ENCODE measurements around the gene PEX26. TPM values are rescaled to one million over a fixed set of nuclear protein-coding genes. Genes with fewer than 3 reads are reported as not detected.

The PEX26 gene
- total RNA-seq, 2 donors from 2014 or later = 11.9 to 57.0 TPM

DNA sequence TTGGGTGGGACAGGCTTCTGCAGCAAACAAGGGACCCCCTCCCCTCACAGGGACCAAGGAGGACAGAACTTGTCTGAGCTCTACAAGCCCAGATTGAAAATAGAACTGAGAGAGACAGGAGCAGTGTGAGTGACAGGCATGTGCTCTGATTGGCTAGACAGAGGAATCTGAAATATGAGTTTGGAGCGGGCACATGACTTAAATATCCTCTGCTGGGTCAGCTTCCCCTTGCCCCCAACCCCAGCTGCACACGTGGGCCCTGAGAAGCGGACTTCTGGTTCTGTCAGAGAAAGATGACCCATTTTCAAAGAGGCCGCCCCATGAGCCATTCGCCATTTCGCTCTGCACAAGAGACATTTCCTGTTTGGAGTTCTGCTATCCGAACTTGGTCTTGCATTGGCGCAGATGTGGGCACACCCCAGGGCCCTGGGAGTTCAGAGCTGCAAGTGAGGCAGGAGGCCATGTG lies 38.1 kb downstream of the PEX26 start:
- ATAC-seq (no peak), DNase-seq (no peak)
- Histone ChIP-seq H3K27me3 (no peaks in the 10 kb centered on the region), H3K4me1 (peaks cover 8% of the 10 kb centered on the region), H3K4me3 (no peak overlapping the region), H3K36me3 (replicated peaks in 1 of 2; ENCODE audit: insufficient read depth in 1 of 2, low read depth in 2 of 2) (no peaks in the 10 kb centered on the region), H3K27ac (no peak overlapping the region), H3K9me3 (no peaks in the 10 kb centered on the region)
- intact Hi-C loops (cut with DNase I) = no loop called here
- 74 to 96% methylated on average over 7 to 8 of the region's 8 CpGs for WGBS, 2 donors
- TF ChIP-seq, protein P1, sequence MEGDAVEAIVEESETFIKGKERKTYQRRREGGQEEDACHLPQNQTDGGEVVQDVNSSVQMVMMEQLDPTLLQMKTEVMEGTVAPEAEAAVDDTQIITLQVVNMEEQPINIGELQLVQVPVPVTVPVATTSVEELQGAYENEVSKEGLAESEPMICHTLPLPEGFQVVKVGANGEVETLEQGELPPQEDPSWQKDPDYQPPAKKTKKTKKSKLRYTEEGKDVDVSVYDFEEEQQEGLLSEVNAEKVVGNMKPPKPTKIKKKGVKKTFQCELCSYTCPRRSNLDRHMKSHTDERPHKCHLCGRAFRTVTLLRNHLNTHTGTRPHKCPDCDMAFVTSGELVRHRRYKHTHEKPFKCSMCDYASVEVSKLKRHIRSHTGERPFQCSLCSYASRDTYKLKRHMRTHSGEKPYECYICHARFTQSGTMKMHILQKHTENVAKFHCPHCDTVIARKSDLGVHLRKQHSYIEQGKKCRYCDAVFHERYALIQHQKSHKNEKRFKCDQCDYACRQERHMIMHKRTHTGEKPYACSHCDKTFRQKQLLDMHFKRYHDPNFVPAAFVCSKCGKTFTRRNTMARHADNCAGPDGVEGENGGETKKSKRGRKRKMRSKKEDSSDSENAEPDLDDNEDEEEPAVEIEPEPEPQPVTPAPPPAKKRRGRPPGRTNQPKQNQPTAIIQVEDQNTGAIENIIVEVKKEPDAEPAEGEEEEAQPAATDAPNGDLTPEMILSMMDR (IDR thresholded peaks at IDR 0.05) = no peak
- no peak for TF ChIP-seq POLR2A (IDR thresholded peaks at IDR 0.05)

DNA sequence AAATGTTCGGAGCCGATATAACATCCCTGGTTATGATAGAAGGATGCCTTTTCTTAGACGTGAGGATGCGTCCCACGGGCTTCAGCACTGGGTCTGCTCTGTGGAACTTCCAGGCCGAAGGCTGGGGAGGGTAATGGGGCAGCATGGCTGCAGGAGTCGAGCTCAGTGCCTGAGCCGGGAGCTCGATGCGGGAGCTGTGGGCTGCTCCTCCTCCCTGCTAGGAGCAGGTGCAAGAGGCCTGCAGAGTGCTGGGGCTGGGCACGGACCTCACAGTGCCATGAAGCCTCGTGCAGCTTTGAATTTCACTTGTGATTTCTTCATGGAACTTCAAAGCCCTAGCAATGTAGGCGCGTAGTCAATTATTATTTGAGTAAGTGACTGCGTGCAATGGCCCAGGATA lies 38.8 kb downstream of the PEX26 start:
- Histone ChIP-seq H3K27me3 (no peaks in the 10 kb centered on the region), H3K36me3 (replicated peaks in 1 of 2; ENCODE audit: insufficient read depth in 1 of 2, low read depth in 2 of 2) (no peaks in the 10 kb centered on the region), H3K9me3 (no peaks in the 10 kb centered on the region), H3K4me1 (peaks cover 2% of the 10 kb centered on the region), H3K4me3 (no peak overlapping the region), H3K27ac (no peak overlapping the region)
- TF ChIP-seq POLR2A (IDR thresholded peaks at IDR 0.05) = no peak
- TF ChIP-seq, protein P1 (IDR thresholded peaks at IDR 0.05) = no peak
- no peak for DNase-seq
- 89 to 90% methylated on average over 6 to 15 of the region's 15 CpGs for WGBS, 2 donors
- no peak for ATAC-seq
- intact Hi-C loops (cut with DNase I) = no loop called here

DNA sequence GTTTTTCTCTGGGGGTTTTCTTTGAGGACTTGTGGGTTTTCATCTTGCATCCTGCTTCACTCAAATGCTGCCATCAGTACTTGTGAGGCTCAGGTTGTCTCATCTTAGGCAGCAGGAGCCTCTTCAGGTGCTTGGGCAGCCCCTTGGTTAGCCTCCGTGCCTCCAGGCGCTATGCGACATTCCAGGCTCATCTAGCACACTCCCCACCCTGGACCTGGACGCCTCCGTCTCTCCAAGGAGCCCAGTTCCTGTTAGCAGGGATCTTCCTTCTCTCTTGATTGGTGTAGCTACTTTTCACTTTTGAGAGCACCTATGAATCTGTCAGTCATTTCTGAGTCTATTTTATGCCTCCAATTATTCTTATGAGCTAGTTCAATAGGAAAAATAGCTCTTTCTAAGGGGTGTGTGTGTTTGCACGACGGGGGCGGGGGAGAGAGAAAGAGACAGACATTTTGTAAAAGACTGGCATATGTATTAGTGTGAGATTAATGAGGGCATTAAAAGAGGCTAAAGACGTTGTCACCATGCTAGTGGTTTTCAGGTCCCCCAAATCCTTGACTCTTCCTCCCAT lies 40.6 kb downstream of the PEX26 start:
- Histone ChIP-seq H3K27ac (no peak overlapping the region), H3K36me3 (replicated peaks in 1 of 2; ENCODE audit: insufficient read depth in 1 of 2, low read depth in 2 of 2) (no peaks in the 10 kb centered on the region), H3K4me1 (no peaks in the 10 kb centered on the region), H3K9me3 (no peaks in the 10 kb centered on the region), H3K4me3 (no peak overlapping the region), H3K27me3 (no peaks in the 10 kb centered on the region)
- ATAC-seq = no peak
- TF ChIP-seq, protein P1 (IDR thresholded peaks at IDR 0.05) = no peak
- no peak for TF ChIP-seq POLR2A (IDR thresholded peaks at IDR 0.05)
- no peak for DNase-seq
- intact Hi-C loops (cut with DNase I) = no loop called here
- 87 to 88% methylated on average over 9 of the region's 9 CpGs for WGBS, 2 donors

DNA sequence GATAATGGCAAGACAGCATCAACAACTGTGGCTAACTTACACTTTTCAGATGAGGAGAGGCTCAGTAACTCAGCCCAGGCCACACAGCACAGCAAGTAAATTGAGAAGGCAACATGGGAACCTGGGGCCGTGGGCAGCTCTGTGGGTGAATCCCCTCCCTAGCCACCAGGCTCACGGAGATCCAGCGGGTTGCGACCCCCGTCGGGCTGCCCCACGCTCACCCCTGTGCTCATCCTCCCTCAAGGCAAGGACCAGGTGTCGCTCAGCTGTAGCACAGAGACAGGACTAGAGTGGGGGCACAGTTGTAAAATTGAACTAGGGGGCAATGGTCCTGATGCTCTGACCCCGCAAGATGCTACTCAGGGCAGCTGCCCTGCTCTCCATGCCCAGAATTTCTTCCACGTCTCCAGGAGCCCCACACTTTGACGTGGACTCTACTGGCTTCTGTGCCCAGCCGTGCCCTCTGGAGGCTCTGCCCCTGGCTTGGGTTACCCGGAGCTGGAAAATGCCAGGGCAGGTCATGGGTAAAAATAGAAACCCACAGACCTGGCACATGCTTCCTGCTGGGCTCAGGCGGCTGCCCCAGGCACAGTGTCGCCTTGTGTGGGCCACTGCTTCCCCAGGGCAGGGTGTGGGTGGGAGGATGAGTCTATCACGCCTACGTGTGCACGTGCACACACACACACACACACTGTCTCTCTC lies 41.8 kb downstream of the PEX26 start:
- no peaks in the 10 kb centered on the region for H3K4me1 ChIP-seq
- WGBS, 2 donors = 85 to 88% methylated on average over 17 to 18 of the region's 18 CpGs
- no peaks in the 10 kb centered on the region for H3K36me3 ChIP-seq (replicated peaks in 1 of 2; ENCODE audit: insufficient read depth in 1 of 2, low read depth in 2 of 2)
- H3K4me3 ChIP-seq = no peak overlapping the region
- TF ChIP-seq POLR2A (IDR thresholded peaks at IDR 0.05) = no peak
- TF ChIP-seq, protein P1 (IDR thresholded peaks at IDR 0.05) = no peak
- intact Hi-C loops (cut with DNase I) = no loop called here
- ATAC-seq = no peak
- DNase-seq = no peak
- H3K9me3 ChIP-seq = no peaks in the 10 kb centered on the region
- H3K27me3 ChIP-seq = no peaks in the 10 kb centered on the region
- no peak overlapping the region for H3K27ac ChIP-seq

DNA sequence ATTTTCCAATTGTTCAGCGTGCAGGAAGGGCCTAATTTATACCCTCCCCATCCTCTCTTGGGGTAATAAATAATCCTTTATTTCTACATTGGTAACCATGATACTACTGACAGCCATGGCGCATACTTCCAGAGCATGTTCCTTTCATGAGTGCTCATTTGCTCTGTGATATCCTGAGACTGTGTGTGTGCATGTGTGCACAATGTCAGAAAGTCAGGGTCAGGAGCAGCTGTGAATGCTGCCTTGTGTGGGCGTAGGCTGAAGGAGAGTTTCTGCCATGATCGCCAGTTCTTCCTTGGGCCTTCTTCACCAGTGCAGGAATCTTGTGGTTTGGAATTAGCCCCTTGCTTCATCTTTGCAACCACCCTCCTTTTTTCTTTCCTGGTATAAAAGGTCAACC lies 43.1 kb downstream of the PEX26 start:
- DNase-seq = no peak
- Histone ChIP-seq H3K9me3 (no peaks in the 10 kb centered on the region), H3K4me1 (no peaks in the 10 kb centered on the region), H3K4me3 (no peak overlapping the region), H3K27me3 (no peaks in the 10 kb centered on the region), H3K36me3 (replicated peaks in 1 of 2; ENCODE audit: insufficient read depth in 1 of 2, low read depth in 2 of 2) (no peaks in the 10 kb centered on the region), H3K27ac (no peak overlapping the region)
- WGBS, 2 donors = 89 to 98% methylated on average over 4 of the region's 4 CpGs
- ATAC-seq = no peak
- intact Hi-C loops (cut with DNase I) = no loop called here
- TF ChIP-seq, protein P1 (IDR thresholded peaks at IDR 0.05) = no peak
- no peak for TF ChIP-seq POLR2A (IDR thresholded peaks at IDR 0.05)
